GM23338 (cell line): ENCODE measurements around the gene RNFT2. TPM values are rescaled to one million over a fixed set of nuclear protein-coding genes. Genes with fewer than 3 reads are reported as not detected.

ENCODE experiments used
- ATAC-seq: fragments of 200-7000 bp; cut with Tn5 transposase; 3 replicates; pipeline ENCODE4 v1.9.1; 2020
- DNase-seq: peaks from one replicate; pipeline ENCODE4 v3.0.0-alpha.2; 2015; ENCODE audit warnings: low spot score
- H2AFZ ChIP-seq: fragments of 200-600 bp; sonication (generic); 2 replicates; pipeline ENCODE4 v1.8.0; 2016; ENCODE audit warnings: antibody characterized with exemption, mild to moderate bottlenecking, moderate library complexity
- H3F3A ChIP-seq: fragments of 200-600 bp; sonication (generic); replicated peaks from 2 replicates; pipeline ENCODE4 v1.8.0; 2017; ENCODE audit warnings: antibody characterized with exemption, mixed run types, low read depth
- H3K27ac ChIP-seq: fragments of 200-600 bp; sonication (generic); 2 replicates; pipeline ENCODE4 v1.6.1; 2016; ENCODE audit warnings: low read depth
- H3K27me3 ChIP-seq: fragments of 200-600 bp; sonication (generic); 2 replicates; pipeline ENCODE4 v1.8.0; 2016; ENCODE audit warnings: mild to moderate bottlenecking, mixed run types, moderate library complexity; ENCODE audit not compliant: insufficient read depth
- H3K36me3 ChIP-seq: fragments of 200-600 bp; sonication (generic); 2 replicates; pipeline ENCODE4 v1.8.0; 2016; ENCODE audit warnings: mild to moderate bottlenecking; ENCODE audit not compliant: insufficient read depth
- H3K4me1 ChIP-seq: fragments of 200-600 bp; sonication (generic); 2 replicates; pipeline ENCODE4 v1.8.0; 2016; ENCODE audit warnings: mild to moderate bottlenecking, moderate library complexity; ENCODE audit not compliant: insufficient read depth
- H3K4me2 ChIP-seq: fragments of 200-600 bp; sonication (generic); 2 replicates; pipeline ENCODE4 v1.7.1; 2017; ENCODE audit warnings: mixed run types
- H3K4me3 ChIP-seq: fragments of 200-600 bp; sonication (generic); 2 replicates; pipeline ENCODE4 v1.6.1; 2016; ENCODE audit warnings: mixed run types
- H3K79me2 ChIP-seq: fragments of 200-600 bp; sonication (generic); replicated peaks from 2 replicates; pipeline ENCODE4 v1.8.0; 2017; ENCODE audit warnings: mild to moderate bottlenecking; ENCODE audit not compliant: insufficient read depth
- H3K9me2 ChIP-seq: fragments of 200-600 bp; sonication (generic); 2 replicates; pipeline ENCODE4 v1.8.0; 2017; ENCODE audit not compliant: insufficient read depth
- H4K20me1 ChIP-seq: fragments of 200-600 bp; sonication (generic); replicated peaks from 2 replicates; pipeline ENCODE4 v1.8.0; 2017; ENCODE audit warnings: mild to moderate bottlenecking; ENCODE audit not compliant: insufficient read depth
- H3K27ac Mint-ChIP-seq: 2 replicates; pipeline ENCODE4 v1.8.0; 2020; ENCODE audit warnings: inconsistent platforms, mild to moderate bottlenecking, moderate library complexity, mixed read lengths
- H3K27me3 Mint-ChIP-seq: 3 replicates; pipeline ENCODE4 v1.8.0; 2022; ENCODE audit warnings: low read depth, mild to moderate bottlenecking, moderate library complexity, mixed read lengths, inconsistent platforms; ENCODE audit not compliant: insufficient read depth, poor library complexity
- H3K36me3 Mint-ChIP-seq: 3 replicates; pipeline ENCODE4 v1.8.0; 2021; ENCODE audit warnings: low read depth, mild to moderate bottlenecking, inconsistent platforms, moderate library complexity, mixed read lengths
- H3K4me1 Mint-ChIP-seq: 3 replicates; pipeline ENCODE4 v1.8.0; 2020; ENCODE audit warnings: mild to moderate bottlenecking, inconsistent platforms, mixed read lengths
- H3K4me3 Mint-ChIP-seq: 3 replicates; pipeline ENCODE4 v1.8.0; 2021; ENCODE audit warnings: moderate library complexity, mild to moderate bottlenecking, inconsistent platforms, mixed read lengths
- H3K9me3 Mint-ChIP-seq: 3 replicates; pipeline ENCODE4 v1.8.0; 2020; ENCODE audit warnings: moderate library complexity, mild to moderate bottlenecking, inconsistent platforms, mixed read lengths
- CREB1 ChIP-seq: fragments of 250-450 bp; sonication (Bioruptor Pico); IDR thresholded peaks from 2 replicates; pipeline ENCODE4 v1.5.0; 2020; ENCODE audit warnings: low read depth, mild to moderate bottlenecking, moderate library complexity
- EZH2 ChIP-seq: fragments of 200-600 bp; sonication (generic); IDR thresholded peaks from one replicate; pipeline ENCODE4 v1.8.0; 2017; ENCODE audit warnings: antibody characterized with exemption, mild to moderate bottlenecking, low read depth; ENCODE audit not compliant: unreplicated experiment
- EZH2phosphoT487 ChIP-seq: fragments of 200-600 bp; sonication (generic); IDR thresholded peaks from one replicate; pipeline ENCODE4 v1.8.1; 2018; ENCODE audit warnings: antibody characterized with exemption; ENCODE audit not compliant: unreplicated experiment
- JUNB ChIP-seq: IDR thresholded peaks from one replicate; pipeline ENCODE4 v1.6.1; 2016; ENCODE audit warnings: antibody characterized with exemption; ENCODE audit not compliant: unreplicated experiment
- NANOG ChIP-seq: IDR thresholded peaks from 2 replicates; pipeline ENCODE4 v1.6.1; 2016; ENCODE audit warnings: antibody characterized with exemption, borderline replicate concordance
- POLR2AphosphoS5 ChIP-seq: IDR thresholded peaks from 2 replicates; pipeline ENCODE4 v1.6.1; 2016; ENCODE audit warnings: antibody characterized with exemption, low read depth
- STAT1 ChIP-seq: IDR thresholded peaks from one replicate; pipeline ENCODE4 v1.6.1; 2016; ENCODE audit warnings: antibody characterized with exemption; ENCODE audit not compliant: unreplicated experiment
- ZNF114 ChIP-seq: fragments of 250-450 bp; sonication (Bioruptor Pico); IDR thresholded peaks from 2 replicates; pipeline ENCODE4 v1.5.0; 2020; ENCODE audit warnings: mild to moderate bottlenecking, moderate library complexity
- ZNF331 ChIP-seq: fragments of 250-450 bp; sonication (Bioruptor Pico); IDR thresholded peaks from 2 replicates; pipeline ENCODE4 v1.5.0; 2020; ENCODE audit warnings: low read depth, mild to moderate bottlenecking, moderate library complexity
- polyA plus RNA-seq: library from polyadenylated mRNA; unstranded; fragments of >200 nt; fragmentation: Nextera tagmentation; extraction: Ambion mirVana; gene quantifications from 2 replicates; pipeline ENCODE4 v1.2.1, GENCODE V29; 2016
- total RNA-seq: library from RNA; depleted of rRNA; stranded (reverse); fragments of >200 nt; shearing (Covaris generic); gene quantifications from 2 replicates; pipeline ENCODE4 v1.2.3, GENCODE V29; 2014
- TF ChIP-seq, protein P1 (sequence below): fragments of 250-450 bp; sonication (Bioruptor Pico); IDR thresholded peaks from 2 replicates; pipeline ENCODE4 v1.5.0; 2020; ENCODE audit warnings: mild to moderate bottlenecking, moderate library complexity
- TF ChIP-seq, protein P2 (sequence below): IDR thresholded peaks from 2 replicates; pipeline ENCODE4 v1.6.1; 2016; ENCODE audit warnings: antibody characterized with exemption
- TF ChIP-seq, protein P3 (sequence below), 2 experiments: fragments of 200-600 bp in 1 of 2; sonication (generic) in 1 of 2; conservative IDR thresholded peaks; 2 replicates each; pipeline versions ENCODE4 v1.5.1 to v1.6.1; 2016 to 2017; ENCODE audit warnings: antibody characterized with exemption in 2 of 2, low read depth in 2 of 2, mild to moderate bottlenecking in 2 of 2, moderate library complexity in 1 of 2
- TF ChIP-seq, protein P4 (sequence below): IDR thresholded peaks from one replicate; pipeline ENCODE4 v1.6.1; 2018; ENCODE audit warnings: antibody characterized with exemption; ENCODE audit not compliant: unreplicated experiment

Gene RNFT2
- total and polyA plus RNA-seq, 2 experiments from 2014 or later, result 19.3 to 22.9 TPM

DNA sequence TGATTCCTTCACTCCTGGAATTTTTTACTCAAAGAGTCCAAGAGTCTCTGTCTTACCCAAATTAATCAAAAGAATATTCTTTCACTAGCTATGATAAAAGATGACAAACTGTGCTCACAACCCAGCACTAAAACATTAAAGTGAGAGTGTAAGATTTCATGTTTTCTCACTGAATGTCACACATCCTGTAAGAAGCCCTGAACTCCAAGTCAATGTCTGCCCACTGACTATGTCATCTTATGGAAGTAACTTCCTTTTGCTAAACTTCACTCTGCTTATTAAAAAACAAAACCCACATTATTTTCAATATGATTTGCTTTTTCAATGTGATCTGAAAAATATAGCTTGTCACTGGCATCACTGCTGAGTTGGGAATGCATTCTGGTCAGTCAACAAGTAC, 15.9 kb upstream of the RNFT2 start:
- Mint-ChIP-seq H3K4me1 (peaks cover 26% of the 10 kb centered on the region), H3K9me3 (no peaks in the 10 kb centered on the region), H3K27ac (no peak overlapping the region), H3K27me3 (no peaks in the 10 kb centered on the region), H3K36me3 (peaks cover 5% of the 10 kb centered on the region; the same call in 2 of the 3 replicates), H3K4me3 (no peak overlapping the region)
- peaks cover 31% of the 10 kb centered on the region for H3K4me1 ChIP-seq
- H3K36me3 ChIP-seq, result no peaks in the 10 kb centered on the region
- no peaks in the 10 kb centered on the region for H3K27me3 ChIP-seq
- no peak for TF ChIP-seq EZH2phosphoT487
- TF ChIP-seq, protein P1, sequence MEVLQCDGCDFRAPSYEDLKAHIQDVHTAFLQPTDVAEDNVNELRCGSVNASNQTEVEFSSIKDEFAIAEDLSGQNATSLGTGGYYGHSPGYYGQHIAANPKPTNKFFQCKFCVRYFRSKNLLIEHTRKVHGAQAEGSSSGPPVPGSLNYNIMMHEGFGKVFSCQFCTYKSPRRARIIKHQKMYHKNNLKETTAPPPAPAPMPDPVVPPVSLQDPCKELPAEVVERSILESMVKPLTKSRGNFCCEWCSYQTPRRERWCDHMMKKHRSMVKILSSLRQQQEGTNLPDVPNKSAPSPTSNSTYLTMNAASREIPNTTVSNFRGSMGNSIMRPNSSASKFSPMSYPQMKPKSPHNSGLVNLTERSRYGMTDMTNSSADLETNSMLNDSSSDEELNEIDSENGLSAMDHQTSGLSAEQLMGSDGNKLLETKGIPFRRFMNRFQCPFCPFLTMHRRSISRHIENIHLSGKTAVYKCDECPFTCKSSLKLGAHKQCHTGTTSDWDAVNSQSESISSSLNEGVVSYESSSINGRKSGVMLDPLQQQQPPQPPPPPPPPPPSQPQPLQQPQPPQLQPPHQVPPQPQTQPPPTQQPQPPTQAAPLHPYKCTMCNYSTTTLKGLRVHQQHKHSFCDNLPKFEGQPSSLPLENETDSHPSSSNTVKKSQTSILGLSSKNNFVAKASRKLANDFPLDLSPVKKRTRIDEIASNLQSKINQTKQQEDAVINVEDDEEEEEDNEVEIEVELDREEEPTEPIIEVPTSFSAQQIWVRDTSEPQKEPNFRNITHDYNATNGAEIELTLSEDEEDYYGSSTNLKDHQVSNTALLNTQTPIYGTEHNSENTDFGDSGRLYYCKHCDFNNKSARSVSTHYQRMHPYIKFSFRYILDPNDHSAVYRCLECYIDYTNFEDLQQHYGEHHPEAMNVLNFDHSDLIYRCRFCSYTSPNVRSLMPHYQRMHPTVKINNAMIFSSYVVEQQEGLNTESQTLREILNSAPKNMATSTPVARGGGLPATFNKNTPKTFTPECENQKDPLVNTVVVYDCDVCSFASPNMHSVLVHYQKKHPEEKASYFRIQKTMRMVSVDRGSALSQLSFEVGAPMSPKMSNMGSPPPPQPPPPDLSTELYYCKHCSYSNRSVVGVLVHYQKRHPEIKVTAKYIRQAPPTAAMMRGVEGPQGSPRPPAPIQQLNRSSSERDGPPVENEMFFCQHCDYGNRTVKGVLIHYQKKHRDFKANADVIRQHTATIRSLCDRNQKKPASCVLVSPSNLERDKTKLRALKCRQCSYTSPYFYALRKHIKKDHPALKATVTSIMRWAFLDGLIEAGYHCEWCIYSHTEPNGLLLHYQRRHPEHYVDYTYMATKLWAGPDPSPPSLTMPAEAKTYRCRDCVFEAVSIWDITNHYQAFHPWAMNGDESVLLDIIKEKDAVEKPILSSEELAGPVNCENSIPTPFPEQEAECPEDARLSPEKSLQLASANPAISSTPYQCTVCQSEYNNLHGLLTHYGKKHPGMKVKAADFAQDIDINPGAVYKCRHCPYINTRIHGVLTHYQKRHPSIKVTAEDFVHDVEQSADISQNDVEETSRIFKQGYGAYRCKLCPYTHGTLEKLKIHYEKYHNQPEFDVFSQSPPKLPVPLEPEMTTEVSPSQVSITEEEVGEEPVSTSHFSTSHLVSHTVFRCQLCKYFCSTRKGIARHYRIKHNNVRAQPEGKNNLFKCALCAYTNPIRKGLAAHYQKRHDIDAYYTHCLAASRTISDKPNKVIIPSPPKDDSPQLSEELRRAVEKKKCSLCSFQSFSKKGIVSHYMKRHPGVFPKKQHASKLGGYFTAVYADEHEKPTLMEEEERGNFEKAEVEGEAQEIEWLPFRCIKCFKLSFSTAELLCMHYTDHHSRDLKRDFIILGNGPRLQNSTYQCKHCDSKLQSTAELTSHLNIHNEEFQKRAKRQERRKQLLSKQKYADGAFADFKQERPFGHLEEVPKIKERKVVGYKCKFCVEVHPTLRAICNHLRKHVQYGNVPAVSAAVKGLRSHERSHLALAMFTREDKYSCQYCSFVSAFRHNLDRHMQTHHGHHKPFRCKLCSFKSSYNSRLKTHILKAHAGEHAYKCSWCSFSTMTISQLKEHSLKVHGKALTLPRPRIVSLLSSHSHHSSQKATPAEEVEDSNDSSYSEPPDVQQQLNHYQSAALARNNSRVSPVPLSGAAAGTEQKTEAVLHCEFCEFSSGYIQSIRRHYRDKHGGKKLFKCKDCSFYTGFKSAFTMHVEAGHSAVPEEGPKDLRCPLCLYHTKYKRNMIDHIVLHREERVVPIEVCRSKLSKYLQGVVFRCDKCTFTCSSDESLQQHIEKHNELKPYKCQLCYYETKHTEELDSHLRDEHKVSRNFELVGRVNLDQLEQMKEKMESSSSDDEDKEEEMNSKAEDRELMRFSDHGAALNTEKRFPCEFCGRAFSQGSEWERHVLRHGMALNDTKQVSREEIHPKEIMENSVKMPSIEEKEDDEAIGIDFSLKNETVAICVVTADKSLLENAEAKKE (CRISPR knock-in tag), result no peak
- TF ChIP-seq ZNF331 (CRISPR knock-in tag), result no peak
- no peak for TF ChIP-seq NANOG
- TF ChIP-seq EZH2, result no peak
- TF ChIP-seq, protein P2, sequence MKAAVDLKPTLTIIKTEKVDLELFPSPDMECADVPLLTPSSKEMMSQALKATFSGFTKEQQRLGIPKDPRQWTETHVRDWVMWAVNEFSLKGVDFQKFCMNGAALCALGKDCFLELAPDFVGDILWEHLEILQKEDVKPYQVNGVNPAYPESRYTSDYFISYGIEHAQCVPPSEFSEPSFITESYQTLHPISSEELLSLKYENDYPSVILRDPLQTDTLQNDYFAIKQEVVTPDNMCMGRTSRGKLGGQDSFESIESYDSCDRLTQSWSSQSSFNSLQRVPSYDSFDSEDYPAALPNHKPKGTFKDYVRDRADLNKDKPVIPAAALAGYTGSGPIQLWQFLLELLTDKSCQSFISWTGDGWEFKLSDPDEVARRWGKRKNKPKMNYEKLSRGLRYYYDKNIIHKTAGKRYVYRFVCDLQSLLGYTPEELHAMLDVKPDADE, result no peak
- TF ChIP-seq POLR2AphosphoS5, result no peak
- TF ChIP-seq, protein P3, sequence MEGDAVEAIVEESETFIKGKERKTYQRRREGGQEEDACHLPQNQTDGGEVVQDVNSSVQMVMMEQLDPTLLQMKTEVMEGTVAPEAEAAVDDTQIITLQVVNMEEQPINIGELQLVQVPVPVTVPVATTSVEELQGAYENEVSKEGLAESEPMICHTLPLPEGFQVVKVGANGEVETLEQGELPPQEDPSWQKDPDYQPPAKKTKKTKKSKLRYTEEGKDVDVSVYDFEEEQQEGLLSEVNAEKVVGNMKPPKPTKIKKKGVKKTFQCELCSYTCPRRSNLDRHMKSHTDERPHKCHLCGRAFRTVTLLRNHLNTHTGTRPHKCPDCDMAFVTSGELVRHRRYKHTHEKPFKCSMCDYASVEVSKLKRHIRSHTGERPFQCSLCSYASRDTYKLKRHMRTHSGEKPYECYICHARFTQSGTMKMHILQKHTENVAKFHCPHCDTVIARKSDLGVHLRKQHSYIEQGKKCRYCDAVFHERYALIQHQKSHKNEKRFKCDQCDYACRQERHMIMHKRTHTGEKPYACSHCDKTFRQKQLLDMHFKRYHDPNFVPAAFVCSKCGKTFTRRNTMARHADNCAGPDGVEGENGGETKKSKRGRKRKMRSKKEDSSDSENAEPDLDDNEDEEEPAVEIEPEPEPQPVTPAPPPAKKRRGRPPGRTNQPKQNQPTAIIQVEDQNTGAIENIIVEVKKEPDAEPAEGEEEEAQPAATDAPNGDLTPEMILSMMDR (conservative IDR thresholded peaks at IDR 0.05; ENCODE audit: low read depth in 2 of 2), result no peak
- TF ChIP-seq, protein P4, sequence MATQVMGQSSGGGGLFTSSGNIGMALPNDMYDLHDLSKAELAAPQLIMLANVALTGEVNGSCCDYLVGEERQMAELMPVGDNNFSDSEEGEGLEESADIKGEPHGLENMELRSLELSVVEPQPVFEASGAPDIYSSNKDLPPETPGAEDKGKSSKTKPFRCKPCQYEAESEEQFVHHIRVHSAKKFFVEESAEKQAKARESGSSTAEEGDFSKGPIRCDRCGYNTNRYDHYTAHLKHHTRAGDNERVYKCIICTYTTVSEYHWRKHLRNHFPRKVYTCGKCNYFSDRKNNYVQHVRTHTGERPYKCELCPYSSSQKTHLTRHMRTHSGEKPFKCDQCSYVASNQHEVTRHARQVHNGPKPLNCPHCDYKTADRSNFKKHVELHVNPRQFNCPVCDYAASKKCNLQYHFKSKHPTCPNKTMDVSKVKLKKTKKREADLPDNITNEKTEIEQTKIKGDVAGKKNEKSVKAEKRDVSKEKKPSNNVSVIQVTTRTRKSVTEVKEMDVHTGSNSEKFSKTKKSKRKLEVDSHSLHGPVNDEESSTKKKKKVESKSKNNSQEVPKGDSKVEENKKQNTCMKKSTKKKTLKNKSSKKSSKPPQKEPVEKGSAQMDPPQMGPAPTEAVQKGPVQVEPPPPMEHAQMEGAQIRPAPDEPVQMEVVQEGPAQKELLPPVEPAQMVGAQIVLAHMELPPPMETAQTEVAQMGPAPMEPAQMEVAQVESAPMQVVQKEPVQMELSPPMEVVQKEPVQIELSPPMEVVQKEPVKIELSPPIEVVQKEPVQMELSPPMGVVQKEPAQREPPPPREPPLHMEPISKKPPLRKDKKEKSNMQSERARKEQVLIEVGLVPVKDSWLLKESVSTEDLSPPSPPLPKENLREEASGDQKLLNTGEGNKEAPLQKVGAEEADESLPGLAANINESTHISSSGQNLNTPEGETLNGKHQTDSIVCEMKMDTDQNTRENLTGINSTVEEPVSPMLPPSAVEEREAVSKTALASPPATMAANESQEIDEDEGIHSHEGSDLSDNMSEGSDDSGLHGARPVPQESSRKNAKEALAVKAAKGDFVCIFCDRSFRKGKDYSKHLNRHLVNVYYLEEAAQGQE, result no peak
- TF ChIP-seq CREB1 (CRISPR knock-in tag), result no peak
- TF ChIP-seq JUNB, result no peak
- TF ChIP-seq STAT1, result no peak
- TF ChIP-seq ZNF114 (CRISPR knock-in tag), result no peak
- H3K4me3 ChIP-seq, result no peak overlapping the region
- peaks cover 28% of the 10 kb centered on the region for H3K79me2 ChIP-seq
- peaks cover 12% of the 10 kb centered on the region for H4K20me1 ChIP-seq
- H3F3A ChIP-seq, result no peaks in the 10 kb centered on the region
- H2AFZ ChIP-seq, result no peak overlapping the region
- no peaks in the 10 kb centered on the region for H3K9me2 ChIP-seq
- no peak overlapping the region for H3K4me2 ChIP-seq
- 0 out of 2 replicates have a peak overlapping the region, but pooled peaks have one; percentile 29 for H3K27ac ChIP-seq
- DNase-seq (no peak), ATAC-seq (no peak)
